IPS DF 4.7 (cell line): ENCODE data around the gene CTNNB1.

Source experiments
- DNase-seq: peaks from one replicate; pipeline ENCODE4 v3.0.0-alpha.2; 2013; ENCODE audit warnings: low spot score; ENCODE audit errors: extremely low read depth

CTNNB1 gene

DNA sequence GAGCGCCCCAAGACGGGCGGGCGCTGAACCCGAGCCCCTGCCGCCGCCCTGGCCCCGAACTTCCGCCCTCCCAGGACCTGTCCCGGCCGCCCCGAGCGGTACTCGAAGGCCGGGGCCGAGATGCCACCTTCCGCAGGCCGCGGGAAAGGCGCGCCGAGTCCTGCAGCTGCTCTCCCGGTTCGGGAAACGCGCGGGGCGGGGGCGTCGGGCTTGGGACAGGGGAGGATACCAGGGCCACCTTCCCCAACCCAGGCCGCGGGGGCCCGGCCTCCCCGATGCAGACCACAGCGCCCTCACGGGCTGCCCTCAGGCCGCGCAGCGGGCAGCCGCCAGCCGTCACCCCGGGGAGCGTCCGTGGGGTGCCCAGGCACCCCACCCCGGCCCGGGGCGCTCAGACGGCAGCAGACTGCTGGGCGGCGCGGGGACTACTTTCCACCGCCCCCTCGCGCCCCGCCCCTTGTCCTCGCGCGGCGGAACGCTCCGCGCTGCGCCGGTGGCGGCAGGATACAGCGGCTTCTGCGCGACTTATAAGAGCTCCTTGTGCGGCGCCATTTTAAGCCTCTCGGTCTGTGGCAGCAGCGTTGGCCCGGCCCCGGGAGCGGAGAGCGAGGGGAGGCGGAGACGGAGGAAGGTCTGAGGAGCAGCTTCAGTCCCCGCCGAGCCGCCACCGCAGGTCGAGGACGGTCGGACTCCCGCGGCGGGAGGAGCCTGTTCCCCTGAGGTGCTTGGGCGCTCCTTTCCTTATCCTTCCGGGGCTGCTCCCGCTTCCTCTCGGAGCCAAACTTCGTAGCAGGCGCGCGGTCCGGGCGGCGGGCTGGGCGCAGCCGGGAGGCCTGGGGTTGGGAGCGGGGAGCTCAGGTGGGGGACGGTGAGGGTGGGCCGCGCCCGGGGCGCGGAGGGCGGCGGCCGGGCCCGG lies at the start of gene CTNNB1:
CTNNB1 (plus strand) TSS at position 556 of the 916 bp plus-strand sequence. CDS start 24,564 bp downstream, outside the sequence.
- peak; percentile 36 for DNase-seq

DNA sequence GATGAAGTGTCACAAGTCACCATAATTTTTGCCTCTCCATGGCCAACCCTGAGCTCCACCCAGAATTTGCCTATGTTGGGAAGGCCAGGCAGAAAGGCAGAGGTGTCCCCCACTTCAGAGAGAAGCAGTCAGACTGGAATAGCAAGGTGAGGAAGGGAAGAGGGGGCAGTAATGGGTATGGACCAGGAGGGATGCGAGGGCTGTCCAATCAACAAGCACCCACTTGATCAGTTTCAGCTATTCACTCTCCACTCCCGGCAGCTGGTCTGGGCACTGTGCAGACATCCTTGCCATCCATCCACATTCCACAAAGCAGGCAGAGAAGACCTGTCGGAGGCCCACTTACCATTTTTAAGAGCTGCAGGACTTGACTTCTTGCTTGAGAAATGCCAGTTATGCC lies 43.5 kb upstream of the CTNNB1 start:
- DNase-seq = no peak

- no peak for DNase-seq
Observed at GRCh38 chr3:41158947-41159346, 40.4 kb upstream of the CTNNB1 start.

DNA sequence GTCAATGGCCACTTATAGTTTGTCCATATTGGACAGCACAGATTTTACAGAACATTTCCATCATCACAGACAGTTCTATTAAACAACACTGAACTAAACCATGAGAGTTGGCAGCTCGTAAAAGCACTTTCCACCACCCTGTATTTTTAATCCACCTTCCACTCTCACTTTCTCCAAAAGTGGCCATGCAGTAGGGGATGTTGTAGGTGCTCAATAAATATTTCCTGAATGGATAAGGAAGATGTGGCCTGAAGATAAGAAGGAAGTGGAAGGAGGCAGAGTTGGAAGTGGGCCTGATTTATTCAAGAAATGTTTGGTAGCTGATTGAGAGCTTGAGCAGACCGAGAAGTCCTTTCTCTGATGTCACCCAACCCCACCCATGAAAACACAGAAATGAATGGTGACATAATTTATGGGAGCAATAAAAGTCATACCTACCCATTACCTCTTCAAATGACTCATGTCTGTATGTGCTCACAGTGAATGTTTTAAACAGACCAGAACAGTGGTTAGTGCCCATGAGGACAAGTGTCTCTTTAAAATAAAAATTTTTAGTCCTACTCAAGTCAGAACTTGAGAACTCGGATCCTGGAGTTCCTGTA lies 39.6 kb upstream of the CTNNB1 start:
- DNase-seq = no peak

- no peak for DNase-seq
Observed at GRCh38 chr3:41162541-41162940, 36.8 kb upstream of the CTNNB1 start.

- no peak for DNase-seq
Observed at GRCh38 chr3:41163006-41163405, 36.3 kb upstream of the CTNNB1 start.

GRCh38 chr3:41163421-41163820 lies 35.9 kb upstream of the CTNNB1 start:
- no peak for DNase-seq

DNA sequence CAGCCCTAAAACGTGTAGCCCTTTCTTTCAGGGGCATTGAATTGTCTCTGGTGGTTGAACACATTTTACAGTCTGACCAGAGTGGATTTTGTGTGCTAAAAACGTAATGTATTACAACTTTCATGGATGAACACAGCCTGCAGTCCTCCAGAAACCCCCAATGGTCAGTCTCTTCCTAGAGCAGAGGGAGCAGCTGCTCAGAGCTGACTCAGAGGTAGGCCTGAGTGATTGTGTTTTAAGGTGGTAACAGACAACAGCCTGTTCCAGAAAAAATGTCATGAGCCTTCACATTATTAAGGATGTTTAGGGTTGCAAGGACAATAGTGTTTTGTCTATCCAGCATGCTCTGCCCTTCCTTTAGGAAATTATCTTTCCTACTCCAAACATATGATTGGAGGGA lies 34.5 kb upstream of the CTNNB1 start:
- no peak for DNase-seq

- no peak for DNase-seq
Observed at GRCh38 chr3:41167722-41168497, 31.4 kb upstream of the CTNNB1 start.

- DNase-seq = no peak
Observed at GRCh38 chr3:41169023-41169422, 30.3 kb upstream of the CTNNB1 start.

DNA sequence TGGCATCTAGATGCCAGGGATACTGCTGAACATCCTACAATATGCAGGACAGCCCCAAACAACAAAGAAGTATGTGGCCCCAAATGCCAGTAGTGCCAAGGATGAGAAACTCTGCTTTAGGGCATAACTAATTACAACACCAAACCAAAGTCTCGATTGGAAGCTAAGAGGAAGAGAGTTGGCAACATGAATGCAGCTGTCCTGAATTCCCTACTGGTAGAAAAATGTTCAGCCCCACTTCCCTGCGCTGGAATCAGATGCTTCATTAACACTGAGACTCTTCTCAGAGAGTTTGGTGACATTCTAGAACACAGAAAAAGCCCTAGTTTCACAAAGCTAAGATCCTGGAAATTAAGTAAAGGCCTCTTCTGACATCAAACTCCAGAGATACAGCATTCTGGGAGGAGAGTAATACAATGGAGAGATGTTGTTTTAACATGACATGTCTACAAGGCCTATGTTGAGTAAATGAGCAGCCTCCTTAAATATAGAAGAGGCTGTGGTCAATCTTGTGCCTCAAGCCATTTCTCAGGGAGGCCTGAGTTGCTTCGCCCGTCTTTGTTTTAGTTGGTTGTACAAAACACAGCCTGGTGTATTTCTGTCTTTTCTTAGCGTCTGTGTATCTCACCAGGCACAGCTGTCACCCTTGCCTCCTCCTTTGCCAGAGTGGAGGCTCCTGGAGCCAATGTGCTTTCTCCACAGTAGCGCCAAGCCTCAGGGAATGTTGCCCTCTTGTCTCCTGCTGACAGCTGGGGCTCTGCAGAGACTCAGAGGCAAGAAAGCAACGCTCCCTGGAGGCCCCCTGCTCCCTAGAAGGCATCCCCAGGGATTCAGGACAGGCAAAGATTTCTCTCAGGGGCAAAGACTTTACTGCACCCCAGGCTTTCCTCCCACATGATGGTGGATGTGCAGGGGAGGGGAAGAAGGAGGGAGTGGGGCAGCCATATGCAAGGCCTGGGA lies 25.1 kb upstream of the CTNNB1 start:
- DNase-seq = no peak

GRCh38 chr3:41175365-41175764 lies 23.9 kb upstream of the CTNNB1 start:
- DNase-seq = no peak

- DNase-seq = no peak
Observed at GRCh38 chr3:41176596-41176995, 22.7 kb upstream of the CTNNB1 start.

GRCh38 chr3:41178576-41178975 lies 20.7 kb upstream of the CTNNB1 start:
- no peak for DNase-seq

DNA sequence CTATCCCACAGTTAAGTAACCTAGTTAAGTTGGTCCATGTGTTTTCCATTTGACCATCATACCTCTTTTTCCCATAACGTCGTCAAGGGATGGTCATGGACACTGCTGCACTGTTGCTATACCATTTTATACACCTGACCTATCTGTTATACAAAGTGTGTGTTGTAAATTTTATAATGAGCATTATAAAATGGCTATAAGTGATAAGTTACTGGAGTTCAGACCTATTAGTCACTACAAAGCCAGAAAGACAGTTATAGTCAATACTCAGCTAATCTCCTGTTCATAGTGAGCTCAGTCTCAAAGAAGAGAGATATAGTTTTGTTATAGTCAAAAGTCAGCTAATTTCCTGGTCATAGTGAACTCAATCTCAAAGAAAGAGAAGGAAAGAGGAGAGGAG lies 18.9 kb upstream of the CTNNB1 start:
- no peak for DNase-seq

DNA sequence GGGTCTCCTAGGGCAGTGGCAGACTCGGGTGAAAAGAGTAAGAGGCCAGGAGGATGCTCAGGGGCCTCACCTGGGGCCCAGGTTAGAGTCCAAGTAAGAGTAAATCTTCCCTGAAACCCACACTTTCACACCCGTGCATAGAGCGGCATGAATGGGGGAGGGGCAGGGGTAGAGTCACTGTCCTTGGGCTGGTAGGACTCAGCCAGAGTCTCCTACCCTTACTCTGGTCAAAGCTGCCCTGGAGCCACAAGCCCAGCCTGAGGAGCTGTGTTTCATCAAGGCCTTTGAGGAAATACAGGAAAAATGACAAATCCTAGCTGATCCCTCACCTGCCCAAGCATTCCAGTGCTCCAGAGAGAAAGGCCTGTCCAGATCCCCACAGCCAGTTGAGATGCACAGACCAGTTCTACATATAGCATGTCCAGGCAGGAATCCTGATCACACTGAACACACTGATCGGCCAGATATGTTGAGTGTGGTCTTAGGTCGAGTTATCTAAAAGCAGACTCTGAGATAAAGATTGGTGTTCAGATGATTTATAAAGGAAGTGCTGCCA lies 16.7 kb upstream of the CTNNB1 start:
- no peak for DNase-seq

DNA sequence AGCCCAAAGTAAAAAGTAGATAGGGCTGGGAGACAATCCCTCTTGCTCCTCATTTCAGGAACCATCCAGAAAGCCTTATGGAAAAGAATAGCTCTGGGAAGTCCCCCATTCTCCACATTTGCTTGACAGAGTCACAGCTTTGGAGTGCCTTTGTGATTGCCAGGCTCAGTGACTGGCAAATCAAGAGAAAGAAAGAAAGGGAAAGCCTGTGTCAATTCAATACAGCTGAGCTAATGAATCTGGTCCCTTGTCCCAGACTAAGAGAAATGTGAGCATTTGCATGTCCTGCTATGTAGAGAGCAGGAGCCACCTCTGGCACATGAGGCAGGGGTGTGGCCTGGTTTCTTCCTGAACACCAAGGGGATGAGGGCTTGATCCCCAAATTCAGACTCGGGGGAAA lies 14.9 kb upstream of the CTNNB1 start:
- no peak for DNase-seq

DNA sequence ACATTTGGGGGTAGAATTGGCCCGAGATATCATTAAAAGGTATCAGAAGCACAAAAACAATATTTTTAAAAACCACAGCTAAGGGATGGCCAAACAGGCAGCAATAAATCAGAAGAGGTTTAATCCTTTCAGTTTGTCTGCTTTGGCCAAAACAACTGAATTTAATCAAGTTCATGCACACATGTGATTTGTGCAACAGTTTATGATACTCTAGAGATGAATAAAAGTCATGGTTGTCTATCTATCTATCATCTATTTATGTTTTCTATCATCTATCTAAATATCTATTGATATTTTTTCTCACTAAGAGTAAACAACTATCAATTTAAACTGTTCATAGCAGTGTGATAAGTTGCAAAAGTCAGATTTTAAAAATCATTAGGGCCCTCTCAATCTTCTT lies 13.0 kb upstream of the CTNNB1 start:
- DNase-seq = no peak

DNA sequence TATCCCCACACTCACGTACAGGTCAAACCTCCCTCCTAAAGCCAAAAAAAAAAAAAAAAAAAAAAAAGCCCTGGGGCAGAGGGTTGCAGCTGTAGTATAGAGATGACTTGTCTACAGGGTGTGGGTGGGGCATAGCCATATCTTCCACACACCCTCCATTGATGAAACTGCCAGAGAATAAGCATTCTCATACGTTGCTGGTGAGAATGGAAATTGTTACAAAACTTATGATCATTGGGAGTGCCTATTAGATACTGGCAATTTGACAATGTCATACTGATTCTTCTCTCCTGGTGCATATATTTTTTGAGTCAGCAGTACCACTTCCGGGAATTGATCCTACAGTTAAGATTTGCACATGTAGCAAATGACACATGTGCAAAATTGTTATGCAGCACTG lies 11.0 kb upstream of the CTNNB1 start:
- no peak for DNase-seq

GRCh38 chr3:41190509-41191284 lies 8.6 kb upstream of the CTNNB1 start:
- DNase-seq = no peak
